HepG2 (cell line): Measurements from ENCODE around the gene RRBP1. TPM values are rescaled to one million over a fixed set of nuclear protein-coding genes. Genes with fewer than 3 reads are reported as not detected.

Experiments used
- ARID2 ChIP-seq: sonication (generic); formaldehyde crosslinking; IDR thresholded peaks from 2 replicates; pipeline ENCODE4 v1.8.1; 2022; ENCODE audit warnings: mild to moderate bottlenecking, missing genetic modification reagents, borderline replicate concordance
- ATF7 ChIP-seq, 2 experiments: fragments of 450-650 bp in 1 of 2; sonication (generic) in 1 of 2; formaldehyde crosslinking in 1 of 2; IDR thresholded peaks; 2 replicates each; pipeline versions ENCODE4 v1.4.0 to v1.6.1; 2016 to 2020; ENCODE audit warnings: antibody characterized with exemption in 1 of 2, mild to moderate bottlenecking in 1 of 2, missing genetic modification reagents in 1 of 2
- EZH2 ChIP-seq: conservative IDR thresholded peaks from 2 replicates; pipeline ENCODE4 v1.6.1; 2012; ENCODE audit warnings: mild to moderate bottlenecking, low read depth, low read length, moderate library complexity
- FOSL2 ChIP-seq: sonication (generic); formaldehyde crosslinking; IDR thresholded peaks from 2 replicates; pipeline ENCODE4 v1.4.0; 2020; ENCODE audit warnings: missing genetic modification reagents
- HOXA5 ChIP-seq: sonication (generic); formaldehyde crosslinking; IDR thresholded peaks from 2 replicates; pipeline ENCODE4 v1.4.0; 2020; ENCODE audit warnings: missing genetic modification reagents
- PHF8 ChIP-seq: sonication (generic); formaldehyde crosslinking; IDR thresholded peaks from 2 replicates; pipeline ENCODE4 v1.5.0; 2020; ENCODE audit warnings: missing genetic modification reagents
- RFXANK ChIP-seq: IDR thresholded peaks from 2 replicates; pipeline ENCODE4 v1.6.1; 2016
- RXRB ChIP-seq: IDR thresholded peaks from 2 replicates; pipeline ENCODE4 v1.6.1; 2016; ENCODE audit warnings: borderline replicate concordance, missing genetic modification reagents, missing compliant biosample characterization
- SMAD1 ChIP-seq: sonication (generic); formaldehyde crosslinking; IDR thresholded peaks from 2 replicates; pipeline ENCODE4 v1.4.0; 2020; ENCODE audit warnings: missing genetic modification reagents, low read depth, mild to moderate bottlenecking, borderline replicate concordance
- ZBTB3 ChIP-seq: sonication (generic); formaldehyde crosslinking; IDR thresholded peaks from 2 replicates; pipeline ENCODE4 v1.4.0; 2020; ENCODE audit warnings: low read depth, mild to moderate bottlenecking, moderate library complexity, missing genetic modification reagents, borderline replicate concordance
- ZNF274 ChIP-seq: sonication (generic); formaldehyde crosslinking; IDR thresholded peaks from 2 replicates; pipeline ENCODE4 v1.5.1; 2020; ENCODE audit warnings: mild to moderate bottlenecking, missing genetic modification reagents
- ZNF337 ChIP-seq: sonication (generic); formaldehyde crosslinking; IDR thresholded peaks from 2 replicates; pipeline ENCODE4 v1.5.1; 2020; ENCODE audit warnings: missing genetic modification reagents, low read depth, mild to moderate bottlenecking, borderline replicate concordance
- ZNF354B ChIP-seq: sonication (generic); formaldehyde crosslinking; IDR thresholded peaks from 2 replicates; pipeline ENCODE4 v1.8.0; 2022; ENCODE audit warnings: mild to moderate bottlenecking, missing genetic modification reagents
- ZNF570 ChIP-seq: sonication (generic); formaldehyde crosslinking; IDR thresholded peaks from 2 replicates; pipeline ENCODE4 v1.4.0; 2020; ENCODE audit warnings: mild to moderate bottlenecking, missing genetic modification reagents, borderline replicate concordance
- ZNF629 ChIP-seq: sonication (generic); formaldehyde crosslinking; conservative IDR thresholded peaks from 2 replicates; pipeline ENCODE4 v1.5.0; 2020; ENCODE audit warnings: missing genetic modification reagents
- ZNF790 ChIP-seq: sonication (generic); formaldehyde crosslinking; IDR thresholded peaks from 2 replicates; pipeline ENCODE4 v1.8.0; 2022; ENCODE audit warnings: missing genetic modification reagents, mild to moderate bottlenecking, borderline replicate concordance
- ZSCAN29 ChIP-seq: sonication (generic); formaldehyde crosslinking; conservative IDR thresholded peaks from 2 replicates; pipeline ENCODE4 v1.4.0; 2020; ENCODE audit warnings: mild to moderate bottlenecking, missing genetic modification reagents
- polyA plus RNA-seq, 8 experiments: library from polyadenylated mRNA; depleted of rRNA in 3 of 8; stranded (reverse) in 7 of 8; unstranded in 1 of 8; fragments of >200 nt; fragmentation: Illumina TruSeq in 4 of 8; extraction: Trizol in 4 of 8; gene quantifications; 2 replicates each; pipeline versions ENCODE4 v1.2.1 to v1.2.3, GENCODE V29; 2011 to 2016; ENCODE audit warnings: low read depth in 4 of 8, missing spikeins in 1 of 8, mixed read lengths in 1 of 8; ENCODE audit not compliant: insufficient read depth in 1 of 8
- total RNA-seq, 5 experiments: library from RNA; depleted of rRNA; stranded (reverse); fragments of >200 nt; fragmentation: Illumina TruSeq; extraction: Trizol; gene quantifications; 2 replicates each; pipeline ENCODE4 v1.2.3, GENCODE V29; 2016; ENCODE audit warnings: low read depth in 1 of 5
- TF ChIP-seq, protein P1 (sequence below): sonication (generic); formaldehyde crosslinking; IDR thresholded peaks from 2 replicates; pipeline ENCODE4 v1.8.1; 2023; ENCODE audit warnings: missing genetic modification reagents, inconsistent platforms, borderline replicate concordance
- TF ChIP-seq, protein P2 (sequence below): conservative IDR thresholded peaks from 2 replicates; pipeline ENCODE4 v1.6.1; 2018; ENCODE audit warnings: missing genetic modification reagents
- TF ChIP-seq, protein P3 (sequence below): sonication (generic); formaldehyde crosslinking; conservative IDR thresholded peaks from 2 replicates; pipeline ENCODE4 v1.8.0; 2022; ENCODE audit warnings: low read depth, missing genetic modification reagents
- TF ChIP-seq, protein P4 (sequence below): sonication (generic); formaldehyde crosslinking; IDR thresholded peaks from 2 replicates; pipeline ENCODE4 v1.4.0; 2020; ENCODE audit warnings: missing genetic modification reagents
- TF ChIP-seq, protein P5 (sequence below): sonication (generic); formaldehyde crosslinking; IDR thresholded peaks from 2 replicates; pipeline ENCODE4 v1.8.0; 2022; ENCODE audit warnings: mild to moderate bottlenecking, missing genetic modification reagents

Gene RRBP1
- total and polyA plus RNA-seq, 2 of the 13 experiments (the other 11 are each of a cell fraction or from before 2014, with no cell fraction given), result 150 to 222 TPM

DNA sequence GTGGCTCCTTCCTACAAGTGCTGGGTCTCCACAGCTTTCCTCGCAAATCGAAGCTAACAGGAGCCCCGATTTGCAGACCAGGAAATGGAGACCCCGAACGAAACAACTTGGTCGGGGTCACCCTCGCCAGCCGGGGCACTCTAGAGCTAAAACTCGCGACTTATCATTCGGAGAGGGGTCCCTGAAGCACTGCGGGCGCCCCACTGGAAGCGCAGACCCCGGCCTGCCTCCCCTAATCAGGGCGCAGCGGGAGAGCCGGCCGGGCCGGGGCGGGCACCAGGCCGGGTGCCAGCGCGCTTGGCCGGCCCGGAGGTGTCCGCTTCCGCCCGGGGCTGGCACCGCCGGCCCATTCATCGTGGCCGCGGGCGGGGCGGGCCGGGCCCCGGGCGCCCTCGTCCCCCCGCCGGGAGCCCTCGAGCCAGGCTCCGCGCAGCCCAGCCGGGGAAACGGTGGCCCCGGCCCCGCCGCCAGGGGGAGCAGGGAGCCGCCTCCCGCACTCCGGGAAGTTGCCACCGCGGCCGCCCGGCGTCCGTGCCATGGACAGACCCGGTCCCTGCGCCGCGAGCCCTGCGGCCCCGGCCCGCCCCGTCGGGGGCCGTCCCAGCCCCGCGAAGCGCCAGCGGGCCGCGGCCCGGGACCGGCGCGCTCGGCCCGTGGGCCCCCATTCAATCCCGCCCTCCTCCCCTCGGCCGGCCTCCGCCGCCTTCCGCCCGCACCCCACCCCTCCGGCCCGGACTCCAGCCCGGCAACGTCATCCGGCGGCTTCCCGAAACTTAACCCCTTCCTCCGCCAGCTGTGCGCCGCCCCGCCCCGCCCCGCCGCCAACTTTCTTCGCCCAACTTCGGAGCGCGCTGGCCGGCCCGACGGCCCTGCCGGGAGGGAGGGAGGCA lies 961 bp downstream of the RRBP1 start (continued):
- peak; percentile 43 for TF ChIP-seq PHF8 (CRISPR knock-in tag)
- TF ChIP-seq HOXA5, result 0 out of 2 replicates have a peak, but pooled peaks have one; percentile 29
- TF ChIP-seq ZNF274 (CRISPR knock-in tag), result peak; percentile 62; the same call in 1 of the 2 replicates
- TF ChIP-seq ZBTB3 (CRISPR knock-in tag), result no peak
- TF ChIP-seq RXRB (CRISPR knock-in tag), result no peak
- TF ChIP-seq, protein P1, sequence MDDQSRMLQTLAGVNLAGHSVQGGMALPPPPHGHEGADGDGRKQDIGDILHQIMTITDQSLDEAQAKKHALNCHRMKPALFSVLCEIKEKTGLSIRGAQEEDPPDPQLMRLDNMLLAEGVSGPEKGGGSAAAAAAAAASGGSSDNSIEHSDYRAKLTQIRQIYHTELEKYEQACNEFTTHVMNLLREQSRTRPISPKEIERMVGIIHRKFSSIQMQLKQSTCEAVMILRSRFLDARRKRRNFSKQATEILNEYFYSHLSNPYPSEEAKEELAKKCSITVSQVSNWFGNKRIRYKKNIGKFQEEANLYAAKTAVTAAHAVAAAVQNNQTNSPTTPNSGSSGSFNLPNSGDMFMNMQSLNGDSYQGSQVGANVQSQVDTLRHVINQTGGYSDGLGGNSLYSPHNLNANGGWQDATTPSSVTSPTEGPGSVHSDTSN (CRISPR knock-in tag), result no peak
- TF ChIP-seq ZNF629 (CRISPR knock-in tag), result no peak
- TF ChIP-seq, protein P2, sequence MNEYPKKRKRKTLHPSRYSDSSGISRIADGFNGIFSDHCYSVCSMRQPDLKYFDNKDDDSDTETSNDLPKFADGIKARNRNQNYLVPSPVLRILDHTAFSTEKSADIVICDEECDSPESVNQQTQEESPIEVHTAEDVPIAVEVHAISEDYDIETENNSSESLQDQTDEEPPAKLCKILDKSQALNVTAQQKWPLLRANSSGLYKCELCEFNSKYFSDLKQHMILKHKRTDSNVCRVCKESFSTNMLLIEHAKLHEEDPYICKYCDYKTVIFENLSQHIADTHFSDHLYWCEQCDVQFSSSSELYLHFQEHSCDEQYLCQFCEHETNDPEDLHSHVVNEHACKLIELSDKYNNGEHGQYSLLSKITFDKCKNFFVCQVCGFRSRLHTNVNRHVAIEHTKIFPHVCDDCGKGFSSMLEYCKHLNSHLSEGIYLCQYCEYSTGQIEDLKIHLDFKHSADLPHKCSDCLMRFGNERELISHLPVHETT (CRISPR knock-in tag), result 0 out of 2 replicates have a peak, but pooled peaks have one; percentile 18
- TF ChIP-seq, protein P3, sequence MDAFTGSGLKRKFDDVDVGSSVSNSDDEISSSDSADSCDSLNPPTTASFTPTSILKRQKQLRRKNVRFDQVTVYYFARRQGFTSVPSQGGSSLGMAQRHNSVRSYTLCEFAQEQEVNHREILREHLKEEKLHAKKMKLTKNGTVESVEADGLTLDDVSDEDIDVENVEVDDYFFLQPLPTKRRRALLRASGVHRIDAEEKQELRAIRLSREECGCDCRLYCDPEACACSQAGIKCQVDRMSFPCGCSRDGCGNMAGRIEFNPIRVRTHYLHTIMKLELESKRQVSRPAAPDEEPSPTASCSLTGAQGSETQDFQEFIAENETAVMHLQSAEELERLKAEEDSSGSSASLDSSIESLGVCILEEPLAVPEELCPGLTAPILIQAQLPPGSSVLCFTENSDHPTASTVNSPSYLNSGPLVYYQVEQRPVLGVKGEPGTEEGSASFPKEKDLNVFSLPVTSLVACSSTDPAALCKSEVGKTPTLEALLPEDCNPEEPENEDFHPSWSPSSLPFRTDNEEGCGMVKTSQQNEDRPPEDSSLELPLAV (CRISPR knock-in tag), result no peak
- TF ChIP-seq, protein P4, sequence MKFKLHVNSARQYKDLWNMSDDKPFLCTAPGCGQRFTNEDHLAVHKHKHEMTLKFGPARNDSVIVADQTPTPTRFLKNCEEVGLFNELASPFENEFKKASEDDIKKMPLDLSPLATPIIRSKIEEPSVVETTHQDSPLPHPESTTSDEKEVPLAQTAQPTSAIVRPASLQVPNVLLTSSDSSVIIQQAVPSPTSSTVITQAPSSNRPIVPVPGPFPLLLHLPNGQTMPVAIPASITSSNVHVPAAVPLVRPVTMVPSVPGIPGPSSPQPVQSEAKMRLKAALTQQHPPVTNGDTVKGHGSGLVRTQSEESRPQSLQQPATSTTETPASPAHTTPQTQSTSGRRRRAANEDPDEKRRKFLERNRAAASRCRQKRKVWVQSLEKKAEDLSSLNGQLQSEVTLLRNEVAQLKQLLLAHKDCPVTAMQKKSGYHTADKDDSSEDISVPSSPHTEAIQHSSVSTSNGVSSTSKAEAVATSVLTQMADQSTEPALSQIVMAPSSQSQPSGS, result no peak
- TF ChIP-seq SMAD1 (CRISPR knock-in tag), result no peak
- TF ChIP-seq, protein P5, sequence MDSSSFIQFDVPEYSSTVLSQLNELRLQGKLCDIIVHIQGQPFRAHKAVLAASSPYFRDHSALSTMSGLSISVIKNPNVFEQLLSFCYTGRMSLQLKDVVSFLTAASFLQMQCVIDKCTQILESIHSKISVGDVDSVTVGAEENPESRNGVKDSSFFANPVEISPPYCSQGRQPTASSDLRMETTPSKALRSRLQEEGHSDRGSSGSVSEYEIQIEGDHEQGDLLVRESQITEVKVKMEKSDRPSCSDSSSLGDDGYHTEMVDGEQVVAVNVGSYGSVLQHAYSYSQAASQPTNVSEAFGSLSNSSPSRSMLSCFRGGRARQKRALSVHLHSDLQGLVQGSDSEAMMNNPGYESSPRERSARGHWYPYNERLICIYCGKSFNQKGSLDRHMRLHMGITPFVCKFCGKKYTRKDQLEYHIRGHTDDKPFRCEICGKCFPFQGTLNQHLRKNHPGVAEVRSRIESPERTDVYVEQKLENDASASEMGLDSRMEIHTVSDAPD (CRISPR knock-in tag), result no peak
- TF ChIP-seq RFXANK (CRISPR knock-in tag), result no peak
- TF ChIP-seq ATF7 (IDR thresholded peaks at IDR 0.05), result no peak
- TF ChIP-seq ATF7 (CRISPR knock-in tag; IDR thresholded peaks at IDR 0.05), result no peak
- TF ChIP-seq ZNF337 (CRISPR knock-in tag), result no peak
- no peak for TF ChIP-seq ZSCAN29 (CRISPR knock-in tag)
- TF ChIP-seq ZNF790 (CRISPR knock-in tag), result no peak
- TF ChIP-seq ZNF354B (CRISPR knock-in tag), result no peak
- TF ChIP-seq FOSL2 (CRISPR knock-in tag), result peak; percentile 16; the same call in 1 of the 2 replicates
- TF ChIP-seq ZNF570 (CRISPR knock-in tag), result no peak
- TF ChIP-seq EZH2, result no peak
- TF ChIP-seq ARID2 (CRISPR knock-in tag), result 0 out of 2 replicates have a peak, but pooled peaks have one; percentile 64
